GM12874 (cell line): ENCODE results near the gene CATSPERE.

Experiments used
- TF ChIP-seq, protein P1 (sequence below): IDR thresholded peaks from 2 replicates; pipeline ENCODE4 v1.5.1; 2011; ENCODE audit warnings: low read depth, mild to moderate bottlenecking, control low read depth, low read length, moderate library complexity; ENCODE audit not compliant: insufficient read depth

The CATSPERE gene

DNA sequence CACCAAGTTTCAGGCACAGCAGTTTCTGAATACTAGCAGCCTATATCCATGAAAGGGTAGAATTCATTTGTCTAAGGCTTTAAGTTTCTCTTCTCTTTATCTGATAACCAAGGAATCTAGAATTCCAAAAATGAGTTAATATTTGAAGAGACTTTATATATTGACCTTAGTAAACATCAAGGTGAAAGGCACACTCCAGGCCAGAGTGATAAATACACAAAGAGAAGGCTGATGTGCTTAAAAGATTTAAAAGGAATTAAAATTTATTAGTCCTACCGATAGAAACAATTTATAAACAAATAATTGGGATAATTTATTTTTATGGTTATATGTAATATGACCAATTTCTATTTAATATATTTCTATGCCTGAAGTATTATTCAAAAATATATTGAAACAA is 98.5 kb downstream of the CATSPERE start:
- TF ChIP-seq, protein P1, sequence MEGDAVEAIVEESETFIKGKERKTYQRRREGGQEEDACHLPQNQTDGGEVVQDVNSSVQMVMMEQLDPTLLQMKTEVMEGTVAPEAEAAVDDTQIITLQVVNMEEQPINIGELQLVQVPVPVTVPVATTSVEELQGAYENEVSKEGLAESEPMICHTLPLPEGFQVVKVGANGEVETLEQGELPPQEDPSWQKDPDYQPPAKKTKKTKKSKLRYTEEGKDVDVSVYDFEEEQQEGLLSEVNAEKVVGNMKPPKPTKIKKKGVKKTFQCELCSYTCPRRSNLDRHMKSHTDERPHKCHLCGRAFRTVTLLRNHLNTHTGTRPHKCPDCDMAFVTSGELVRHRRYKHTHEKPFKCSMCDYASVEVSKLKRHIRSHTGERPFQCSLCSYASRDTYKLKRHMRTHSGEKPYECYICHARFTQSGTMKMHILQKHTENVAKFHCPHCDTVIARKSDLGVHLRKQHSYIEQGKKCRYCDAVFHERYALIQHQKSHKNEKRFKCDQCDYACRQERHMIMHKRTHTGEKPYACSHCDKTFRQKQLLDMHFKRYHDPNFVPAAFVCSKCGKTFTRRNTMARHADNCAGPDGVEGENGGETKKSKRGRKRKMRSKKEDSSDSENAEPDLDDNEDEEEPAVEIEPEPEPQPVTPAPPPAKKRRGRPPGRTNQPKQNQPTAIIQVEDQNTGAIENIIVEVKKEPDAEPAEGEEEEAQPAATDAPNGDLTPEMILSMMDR, result no peak

DNA sequence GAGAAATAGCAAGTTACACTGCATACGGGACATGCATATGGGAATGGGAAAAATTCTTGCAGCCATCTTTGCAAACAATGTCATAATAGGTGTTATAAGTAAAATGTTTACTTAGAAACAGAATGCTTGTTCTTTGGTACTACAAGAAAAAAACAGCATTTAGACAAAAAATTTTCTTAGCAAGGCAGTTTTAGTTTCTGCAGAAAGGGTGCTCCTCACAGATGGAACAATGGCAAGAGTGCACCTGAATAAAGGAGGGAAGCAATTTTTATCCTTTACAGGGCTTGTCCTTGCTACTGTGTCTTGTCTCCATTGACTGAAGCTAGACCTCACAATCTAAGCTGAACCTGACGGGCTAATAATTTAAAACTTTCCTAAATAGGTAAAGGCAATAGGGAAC is 112.7 kb downstream of the CATSPERE start:
- TF ChIP-seq, protein P1, result no peak

DNA sequence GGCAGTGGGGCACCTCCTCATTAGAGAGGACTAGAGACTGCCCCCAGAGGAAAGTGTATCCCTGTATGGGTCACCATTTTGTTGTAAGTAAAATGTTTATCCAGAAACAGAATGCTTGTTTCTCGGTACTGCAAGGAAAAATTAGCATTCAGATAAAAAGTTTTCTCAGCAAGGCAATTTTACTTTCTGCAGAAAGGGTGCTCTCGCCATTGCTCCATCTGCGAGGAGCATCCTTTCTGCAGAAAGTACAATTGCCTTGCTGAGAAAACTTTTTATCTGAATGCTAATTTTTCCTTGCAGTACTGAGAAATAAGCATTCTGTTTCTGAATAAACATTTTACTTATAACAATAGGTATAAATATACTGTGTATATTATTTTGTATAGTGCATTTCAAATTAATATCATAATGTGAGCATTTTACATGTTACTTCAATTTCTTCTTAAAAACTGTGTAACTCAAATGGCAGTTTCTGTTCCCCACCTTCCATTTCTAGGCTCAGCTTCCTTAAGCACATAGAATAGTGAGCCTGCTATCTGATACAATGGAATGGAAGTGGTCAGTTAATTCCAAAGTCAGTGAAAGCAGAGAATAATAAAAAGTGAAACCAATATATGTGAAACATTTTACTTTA is 115.3 kb downstream of the CATSPERE start:
- TF ChIP-seq, protein P1, result no peak

DNA sequence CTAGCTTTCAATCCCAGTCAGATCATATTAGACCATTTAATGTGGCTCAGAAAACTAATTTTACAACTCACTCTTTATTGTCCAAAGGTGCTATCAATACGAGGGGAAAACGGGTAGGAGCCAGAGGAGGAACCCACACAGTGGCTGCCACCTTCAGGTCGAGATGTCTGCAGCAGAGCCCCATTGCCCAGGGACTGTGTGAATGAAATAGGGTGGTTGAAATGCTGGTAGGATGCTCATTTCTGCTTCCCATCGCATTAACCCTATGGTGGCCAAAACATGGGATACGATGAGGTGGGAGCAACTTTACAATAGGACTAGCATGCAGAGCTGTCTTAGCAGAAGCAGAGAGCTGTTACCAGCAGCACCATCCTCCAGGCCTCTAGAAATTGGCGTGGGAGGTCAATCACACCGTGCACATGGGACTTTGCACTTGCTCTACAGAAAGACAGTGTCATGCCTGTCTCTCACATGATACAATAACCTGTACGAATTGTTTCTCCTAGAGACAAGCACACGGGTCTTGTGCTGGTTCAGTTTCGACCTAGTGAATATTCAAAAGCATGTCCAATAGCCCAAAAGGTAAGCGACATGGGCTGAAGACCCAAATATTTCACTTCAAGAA is 122.4 kb downstream of the CATSPERE start:
- TF ChIP-seq, protein P1, result no peak

DNA sequence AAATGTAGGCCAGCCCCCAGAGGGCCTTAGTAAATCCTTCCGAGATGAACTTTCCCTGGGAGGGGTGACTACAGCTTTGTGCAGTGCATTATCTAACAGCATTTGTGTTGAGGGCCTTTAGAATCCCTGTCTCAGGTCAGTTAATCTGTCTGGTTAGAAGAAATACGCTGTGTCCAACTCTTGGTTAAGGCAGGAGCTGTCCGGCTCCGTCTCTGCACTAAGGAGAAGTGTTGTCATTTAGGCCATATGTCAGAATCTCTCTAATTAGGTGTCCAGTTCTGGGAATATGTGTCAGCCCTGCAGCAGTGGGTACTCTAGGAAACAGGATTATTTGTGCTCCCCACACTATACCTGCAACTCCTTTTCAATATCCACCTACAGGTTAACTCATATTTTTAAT is 124.8 kb downstream of the CATSPERE start:
- TF ChIP-seq, protein P1, result no peak

DNA sequence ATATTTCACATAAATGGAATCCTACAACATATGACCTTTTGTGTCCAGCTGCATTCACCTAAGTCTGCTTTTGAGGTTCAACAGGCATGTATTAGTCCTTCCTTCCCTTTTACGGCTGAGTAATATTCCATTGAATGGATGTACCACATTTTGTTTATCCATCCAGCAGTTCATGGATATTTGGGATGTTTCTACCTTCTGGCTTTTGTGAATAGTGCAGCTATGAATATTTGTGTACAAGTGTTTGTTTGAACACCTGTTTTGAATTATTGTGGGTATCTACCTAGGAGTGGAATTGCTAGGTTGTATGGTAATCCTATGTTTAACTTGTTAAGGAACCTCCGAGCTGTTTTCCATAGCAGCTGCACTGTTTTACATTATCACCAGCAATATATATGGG is 129.6 kb downstream of the CATSPERE start:
- TF ChIP-seq, protein P1, result no peak

DNA sequence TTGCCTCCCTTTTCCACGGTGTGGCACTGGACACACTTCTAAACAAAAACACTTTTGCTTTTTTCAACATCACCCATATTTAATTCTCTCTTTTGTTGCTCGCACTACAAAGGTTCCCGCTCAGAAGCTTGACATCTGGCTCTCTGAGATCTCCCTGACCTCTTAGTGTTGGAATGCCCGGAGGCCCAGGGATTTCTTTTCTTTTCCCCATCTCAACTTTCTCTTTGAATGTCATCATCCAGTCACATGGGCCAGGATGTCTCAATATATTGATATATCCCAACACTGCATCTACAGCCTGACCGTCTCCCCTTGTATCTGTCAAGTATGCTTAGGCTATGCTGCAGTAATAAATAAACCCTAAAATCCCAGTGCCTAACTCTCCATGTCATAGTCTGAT is 137.5 kb downstream of the CATSPERE start:
- TF ChIP-seq, protein P1, result no peak
